DND-41 (cell line): ENCODE measurements around the gene FAM13A.

Experiments used
- ATAC-seq: fragments of 200-7000 bp; cut with Tn5 transposase; 3 replicates; pipeline ENCODE4 v1.9.1; 2021; ENCODE audit warnings: low read depth; ENCODE audit not compliant: insufficient read depth
- DNase-seq: peaks from one replicate; pipeline ENCODE4 v3.0.0-alpha.2; 2020
- H2AFZ ChIP-seq: 2 replicates; pipeline ENCODE4 v1.6.0; 2012; ENCODE audit warnings: low read depth, low read length
- H3K27ac ChIP-seq: 2 replicates; pipeline ENCODE4 v1.5.1; 2012; ENCODE audit warnings: low read length, inconsistent platforms
- H3K27me3 ChIP-seq: fragments of 200-600 bp; sonication (generic); 2 replicates; pipeline ENCODE4 v1.6.0; 2012; ENCODE audit warnings: low read length, mild to moderate bottlenecking, inconsistent platforms; ENCODE audit not compliant: insufficient read depth, poor library complexity
- H3K36me3 ChIP-seq: 2 replicates; pipeline ENCODE4 v1.5.1; 2012; ENCODE audit warnings: low read length, inconsistent platforms; ENCODE audit not compliant: insufficient read depth
- H3K4me1 ChIP-seq: 2 replicates; pipeline ENCODE4 v1.5.1; 2012; ENCODE audit warnings: mild to moderate bottlenecking, low read length; ENCODE audit not compliant: insufficient read depth
- H3K4me2 ChIP-seq: 2 replicates; pipeline ENCODE4 v1.6.0; 2012; ENCODE audit warnings: mild to moderate bottlenecking, moderate library complexity, low read length, inconsistent platforms; ENCODE audit not compliant: insufficient read depth
- H3K4me3 ChIP-seq, 2 experiments: fragments of 200-600 bp in 1 of 2; shearing (Covaris generic) in 1 of 2; 2 replicates each; pipeline ENCODE4 v1.5.1; 2012 to 2016; ENCODE audit warnings: inconsistent platforms in 2 of 2, low read length in 2 of 2, mild to moderate bottlenecking in 2 of 2, low read depth in 1 of 2, moderate library complexity in 1 of 2
- H3K79me2 ChIP-seq: 2 replicates; pipeline ENCODE4 v1.6.0; 2012; ENCODE audit warnings: low read length, inconsistent platforms; ENCODE audit not compliant: insufficient read depth
- H3K9ac ChIP-seq: 2 replicates; pipeline ENCODE4 v1.6.0; 2012; ENCODE audit warnings: low read depth, mild to moderate bottlenecking, inconsistent platforms, low read length, moderate library complexity
- H3K9me3 ChIP-seq: 2 replicates; pipeline ENCODE4 v1.5.1; 2012; ENCODE audit warnings: low read length, moderate library complexity, mild to moderate bottlenecking, inconsistent platforms; ENCODE audit not compliant: insufficient read depth, severe bottlenecking
- H4K20me1 ChIP-seq: 2 replicates; pipeline ENCODE4 v1.6.0; 2012; ENCODE audit warnings: low read length; ENCODE audit not compliant: insufficient read depth
- CTCF ChIP-seq: IDR thresholded peaks from 2 replicates; pipeline ENCODE4 v1.5.1; 2012; ENCODE audit warnings: borderline replicate concordance, low read length, moderate library complexity, mild to moderate bottlenecking; ENCODE audit not compliant: poor library complexity, severe bottlenecking; ENCODE audit errors: extremely low read depth
- EZH2 ChIP-seq: IDR thresholded peaks from 3 replicates; pipeline ENCODE4 v1.6.1; 2012; ENCODE audit warnings: borderline replicate concordance, low read depth, mild to moderate bottlenecking, moderate library complexity, low read length, inconsistent platforms; ENCODE audit not compliant: severe bottlenecking

The FAM13A gene

GRCh38 chr4:88734403-88734949 is 322.5 kb downstream of the FAM13A start:
- H3K4me3 ChIP-seq, result no peak overlapping the region
- no peaks in the 10 kb centered on the region for H3K27me3 ChIP-seq
- H2AFZ ChIP-seq, result no peak overlapping the region
- TF ChIP-seq EZH2, result no peak
- no peak for TF ChIP-seq CTCF
- no peak overlapping the region for H3K9ac ChIP-seq
- H3K4me2 ChIP-seq, result no peak overlapping the region
- peaks cover 5% of the 10 kb centered on the region; the same call in 1 of the 2 replicates for H3K36me3 ChIP-seq
- H3K4me1 ChIP-seq, result no peaks in the 10 kb centered on the region
- no peak overlapping the region for H3K27ac ChIP-seq
- DNase-seq, result no peak
- ATAC-seq, result no peak
- no peaks in the 10 kb centered on the region for H4K20me1 ChIP-seq
- no peaks in the 10 kb centered on the region for H3K79me2 ChIP-seq
- H3K9me3 ChIP-seq, result no peaks in the 10 kb centered on the region

- Histone ChIP-seq H3K79me2 (no peaks in the 10 kb centered on the region), H3K4me1 (no peaks in the 10 kb centered on the region), H3K36me3 (peaks cover 8% of the 10 kb centered on the region), H4K20me1 (no peaks in the 10 kb centered on the region), H3K9me3 (no peaks in the 10 kb centered on the region), H3K27me3 (no peaks in the 10 kb centered on the region), H2AFZ (no peak overlapping the region), H3K9ac (no peak overlapping the region), H3K4me2 (no peak overlapping the region), H3K27ac (no peak overlapping the region), H3K4me3 (no peak overlapping the region)
- no peak for ATAC-seq
- no peak for DNase-seq
- TF ChIP-seq EZH2, result no peak
- TF ChIP-seq CTCF, result no peak
These were observed 324.1 kb downstream of the FAM13A start for GRCh38 chr4:88732714-88733368.

GRCh38 chr4:88731381-88731780 is 325.6 kb downstream of the FAM13A start:
- Histone ChIP-seq H3K79me2 (no peaks in the 10 kb centered on the region), H4K20me1 (no peaks in the 10 kb centered on the region), H3K27me3 (no peaks in the 10 kb centered on the region), H3K4me2 (no peak overlapping the region), H3K4me1 (no peaks in the 10 kb centered on the region), H3K27ac (no peak overlapping the region), H3K9ac (no peak overlapping the region), H3K36me3 (peaks cover 20% of the 10 kb centered on the region), H2AFZ (no peak overlapping the region), H3K9me3 (no peaks in the 10 kb centered on the region), H3K4me3 (no peak overlapping the region)
- ATAC-seq, result no peak
- no peak for DNase-seq
- TF ChIP-seq EZH2 (no peak), CTCF (no peak)

- no peaks in the 10 kb centered on the region for H3K27me3 ChIP-seq
- H3K4me1 ChIP-seq, result no peaks in the 10 kb centered on the region
- no peak overlapping the region for H3K9ac ChIP-seq
- TF ChIP-seq CTCF, result no peak
- TF ChIP-seq EZH2, result no peak
- no peaks in the 10 kb centered on the region for H3K79me2 ChIP-seq
- H3K9me3 ChIP-seq, result no peaks in the 10 kb centered on the region
- H3K36me3 ChIP-seq, result peaks cover 20% of the 10 kb centered on the region
- no peak overlapping the region for H3K4me3 ChIP-seq
- no peak overlapping the region for H2AFZ ChIP-seq
- H4K20me1 ChIP-seq, result no peaks in the 10 kb centered on the region
- ATAC-seq, result no peak
- no peak overlapping the region for H3K4me2 ChIP-seq
- no peak overlapping the region for H3K27ac ChIP-seq
- no peak for DNase-seq
These were observed 326.2 kb downstream of the FAM13A start for GRCh38 chr4:88730811-88731210.
